ENCODE measurements around the gene CRYBA4. TPM values are rescaled to one million over a fixed set of nuclear protein-coding genes. Genes with fewer than 3 reads are reported as not detected.
A peak's percentile ranks its signal among the peaks of the same experiment; 100 is the strongest.

CRYBA4 gene
- total and polyA plus RNA-seq, 7 donors: not detected

- Histone ChIP-seq H3K9me3 (no peaks in the 10 kb centered on the region), H3K4me3 (no peak overlapping the region), H3K4me1 (no peaks in the 10 kb centered on the region), H3K27ac (no peak overlapping the region), H3K27me3 (peaks cover 0 to 5% (median 0%) of the 10 kb centered on the region in 3 donors), H3K36me3 (no peaks in the 10 kb centered on the region)
- no peak for DNase-seq
- 94 to 96% methylated on average over 18 of the region's 18 CpGs for WGBS, 2 donors
- no peak for TF ChIP-seq POLR2A (IDR thresholded peaks at IDR 0.05)
- TF ChIP-seq CTCF (IDR thresholded peaks at IDR 0.05): no peak
- no peak for TF ChIP-seq EP300 (IDR thresholded peaks at IDR 0.05)
- TF ChIP-seq POLR2AphosphoS5 (IDR thresholded peaks at IDR 0.05): no peak
- intact Hi-C loops (cut with DNase I): no loop called here
Observed at GRCh38 chr22:26629988-26630761, 8.4 kb downstream of the CRYBA4 start.

DNA sequence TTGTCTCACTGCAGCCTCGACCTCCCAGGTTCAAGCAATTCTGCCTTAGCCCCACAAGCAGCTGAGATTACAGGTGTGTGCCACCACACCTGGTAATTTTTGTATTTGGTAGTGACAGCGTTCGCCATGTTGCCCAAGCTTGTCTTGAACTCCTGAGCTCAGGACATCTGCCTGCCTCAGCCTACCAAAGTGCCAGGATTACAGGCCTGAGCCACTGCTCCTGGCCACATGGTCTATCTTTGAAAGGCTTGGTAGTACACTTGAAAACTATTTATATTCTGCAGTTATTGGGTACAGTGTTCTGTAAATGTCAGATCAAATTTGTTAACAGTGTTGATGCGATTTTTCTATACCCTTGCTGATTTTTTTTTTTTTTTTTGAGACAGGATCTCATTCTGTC, 9.5 kb downstream of the CRYBA4 start:
- no peak for DNase-seq
- intact Hi-C loops (cut with DNase I): no loop called here
- Histone ChIP-seq H3K9me3 (no peaks in the 10 kb centered on the region), H3K4me1 (no peaks in the 10 kb centered on the region), H3K27me3 (peaks cover 0 to 5% (median 0%) of the 10 kb centered on the region in 3 donors), H3K4me3 (no peak overlapping the region), H3K36me3 (no peaks in the 10 kb centered on the region), H3K27ac (no peak overlapping the region)
- TF ChIP-seq POLR2AphosphoS5 (IDR thresholded peaks at IDR 0.05) (no peak), CTCF (IDR thresholded peaks at IDR 0.05) (no peak), POLR2A (IDR thresholded peaks at IDR 0.05) (no peak), EP300 (IDR thresholded peaks at IDR 0.05) (no peak)
- WGBS, 2 donors: 94 to 97% methylated on average over 4 of the region's 4 CpGs

DNA sequence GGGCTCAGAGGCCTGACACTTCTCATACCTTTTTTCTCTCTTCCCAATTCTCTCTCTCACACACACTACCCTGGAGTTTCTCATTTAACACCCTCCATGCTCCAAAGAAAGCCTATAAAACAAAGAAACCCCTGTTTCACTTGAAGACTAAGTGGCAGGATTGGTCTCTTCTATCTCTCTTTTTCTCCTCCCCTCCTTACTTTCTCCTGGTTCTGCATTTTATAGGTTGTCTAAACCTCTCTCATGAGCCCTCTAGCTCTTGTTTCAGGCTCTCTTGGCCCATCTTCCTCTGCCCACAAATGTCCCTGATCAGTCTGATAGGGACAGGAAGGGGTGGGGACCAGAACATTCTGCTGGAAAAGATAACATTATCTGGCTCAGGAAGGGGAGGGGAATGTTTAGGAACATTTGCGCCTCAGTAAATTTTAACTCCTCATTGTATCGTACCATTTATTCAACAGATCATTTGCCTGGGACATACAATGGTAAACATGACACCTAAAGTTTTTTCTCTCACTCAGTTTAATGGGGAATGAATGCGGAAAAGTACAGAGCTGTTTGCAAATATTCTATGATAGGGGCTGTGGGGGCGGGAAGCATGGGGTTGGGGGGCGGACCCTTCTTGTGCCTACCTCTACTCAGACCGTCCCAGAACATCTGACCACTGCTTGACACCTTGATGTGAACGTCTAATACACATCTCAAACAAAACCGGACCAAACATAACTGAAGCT, 10.8 kb downstream of the CRYBA4 start:
- TF ChIP-seq CTCF (IDR thresholded peaks at IDR 0.05) (no peak), POLR2AphosphoS5 (IDR thresholded peaks at IDR 0.05) (peak in 1 of 4 donors; percentile 15)
- intact Hi-C loops (cut with DNase I): no loop called here
- Histone ChIP-seq H3K4me1 (no peaks in the 10 kb centered on the region), H3K27me3 (peaks cover 0 to 5% (median 0%) of the 10 kb centered on the region in 3 donors), H3K9me3 (no peaks in the 10 kb centered on the region), H3K27ac (peak overlapping the region in 1 of 4 donors; percentile 32), H3K36me3 (no peaks in the 10 kb centered on the region), H3K4me3 (no peak overlapping the region)
- WGBS, 2 donors: 73 to 77% methylated on average over 8 of the region's 8 CpGs
- no peak for DNase-seq

- H3K4me1 ChIP-seq: no peaks in the 10 kb centered on the region
- H3K27ac ChIP-seq: no peak overlapping the region
- H3K9me3 ChIP-seq: no peaks in the 10 kb centered on the region
- H3K27me3 ChIP-seq: peaks cover 0 to 10% (median 0%) of the 10 kb centered on the region in 3 donors
- no peak for DNase-seq
- TF ChIP-seq CTCF (IDR thresholded peaks at IDR 0.05): no peak
- no peak for TF ChIP-seq POLR2A (IDR thresholded peaks at IDR 0.05)
- TF ChIP-seq EP300 (IDR thresholded peaks at IDR 0.05): no peak
- TF ChIP-seq POLR2AphosphoS5 (IDR thresholded peaks at IDR 0.05): no peak
- intact Hi-C loops (cut with DNase I): no loop called here
- WGBS, 2 donors: 95 to 96% methylated on average over 3 of the region's 3 CpGs
- no peak overlapping the region for H3K4me3 ChIP-seq
- no peaks in the 10 kb centered on the region for H3K36me3 ChIP-seq
Observed at GRCh38 chr22:26634189-26634588, 12.4 kb downstream of the CRYBA4 start.
